Measurements from ENCODE around the gene CFL2. TPM values are rescaled to one million over a fixed set of nuclear protein-coding genes. Genes with fewer than 3 reads are reported as not detected.

Gene CFL2
- total and polyA plus RNA-seq, 2 of the 13 experiments (the other 11 are each of a cell fraction or from before 2014, with no cell fraction given), result 114 to 158 TPM

DNA sequence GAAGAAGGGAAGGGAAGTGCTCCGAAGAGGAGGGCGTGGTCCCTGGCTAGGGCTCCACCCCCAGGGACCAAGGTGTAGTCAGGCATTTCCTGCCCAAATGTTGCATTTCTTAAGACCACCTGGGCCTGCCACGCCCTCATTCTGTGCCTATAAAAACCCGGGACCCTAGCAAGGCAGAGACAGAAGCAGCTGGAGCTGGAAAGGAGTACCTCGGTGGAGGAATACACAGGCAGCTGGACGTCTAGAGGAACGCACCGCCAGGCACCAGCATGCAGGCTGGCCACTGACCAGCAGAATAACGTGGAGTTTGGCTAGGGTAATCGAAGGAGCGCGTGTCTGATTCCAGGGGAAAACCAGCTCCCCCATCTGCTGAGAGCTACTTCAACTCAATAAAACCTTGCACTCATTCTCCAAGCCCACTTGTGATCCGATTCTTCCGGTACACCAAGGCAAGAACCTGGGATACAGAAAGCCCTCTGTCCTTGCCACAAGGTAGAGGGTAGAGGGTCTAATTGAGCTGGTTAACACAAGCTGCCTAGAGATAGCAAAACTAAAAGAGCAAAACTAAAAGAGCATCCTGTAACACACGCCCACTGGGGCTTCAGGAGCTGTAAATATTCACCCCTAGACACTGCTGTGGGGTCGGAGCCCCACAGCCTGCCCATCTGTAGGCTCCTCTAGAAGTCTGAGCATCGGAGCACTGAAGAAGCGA, 21.0 kb downstream of the CFL2 start (continued):
- TF ChIP-seq PCBP2 (optimal IDR thresholded peaks at IDR 0.05; ENCODE audit: low read depth, low read length, poor library complexity, severe bottlenecking) (no peak), SMARCC2 (IDR thresholded peaks at IDR 0.05) (no peak), TP53 (CRISPR knock-in tag; conservative IDR thresholded peaks at IDR 0.05) (no peak), KLF16 (CRISPR knock-in tag; IDR thresholded peaks at IDR 0.05) (peak in 1 of 2 experiments; percentile 77; a peak in 3 of 4 replicates), SIX1 (CRISPR knock-in tag; IDR thresholded peaks at IDR 0.05; ENCODE audit: borderline replicate concordance) (0 out of 2 replicates have a peak, but pooled peaks have one; percentile 17), ETV5 (CRISPR knock-in tag; IDR thresholded peaks at IDR 0.05; ENCODE audit: borderline replicate concordance) (peak; percentile 0; the same call in 1 of the 2 replicates), ZNF720 (CRISPR knock-in tag; IDR thresholded peaks at IDR 0.05) (0 out of 2 replicates have a peak, but pooled peaks have one; percentile 45), REL (CRISPR knock-in tag; conservative IDR thresholded peaks at IDR 0.05) (no peak), FOSL2 (CRISPR knock-in tag; IDR thresholded peaks at IDR 0.05) (0 out of 2 replicates have a peak, but pooled peaks have one; percentile 30), ZNF878 (CRISPR knock-in tag; IDR thresholded peaks at IDR 0.05) (no peak), FOXO1 (CRISPR knock-in tag; IDR thresholded peaks at IDR 0.05) (peak; percentile 46), ZNF746 (CRISPR knock-in tag; IDR thresholded peaks at IDR 0.05) (no peak; the same call in 1 of the 2 replicates), YEATS2 (CRISPR knock-in tag; IDR thresholded peaks at IDR 0.05; ENCODE audit: borderline replicate concordance) (peak; percentile 32; the same call in 1 of the 2 replicates), ZNF552 (CRISPR knock-in tag; IDR thresholded peaks at IDR 0.05; ENCODE audit: borderline replicate concordance) (no peak), KDM6A (CRISPR knock-in tag; IDR thresholded peaks at IDR 0.05; ENCODE audit: low read depth) (no peak), KDM3A (CRISPR knock-in tag; IDR thresholded peaks at IDR 0.05; ENCODE audit: low read depth) (peak; percentile 80; the same call in 1 of the 2 replicates), ZNF775 (CRISPR knock-in tag; IDR thresholded peaks at IDR 0.05; ENCODE audit: borderline replicate concordance) (no peak), ZNF839 (CRISPR knock-in tag; IDR thresholded peaks at IDR 0.05; ENCODE audit: borderline replicate concordance) (peak; percentile 95; the same call in 1 of the 2 replicates), ZEB1 (IDR thresholded peaks at IDR 0.05; ENCODE audit: insufficient replicate concordance, low read depth) (no peak), MEF2D (CRISPR knock-in tag; IDR thresholded peaks at IDR 0.05) (no peak), YEATS4 (CRISPR knock-in tag; IDR thresholded peaks at IDR 0.05; ENCODE audit: borderline replicate concordance) (peak; percentile 70; the same call in 1 of the 2 replicates), SP5 (CRISPR knock-in tag; IDR thresholded peaks at IDR 0.05; ENCODE audit: borderline replicate concordance, low read depth) (peak; percentile 92), ZNF850 (CRISPR knock-in tag; conservative IDR thresholded peaks at IDR 0.05) (no peak)
- TF ChIP-seq, protein P1, sequence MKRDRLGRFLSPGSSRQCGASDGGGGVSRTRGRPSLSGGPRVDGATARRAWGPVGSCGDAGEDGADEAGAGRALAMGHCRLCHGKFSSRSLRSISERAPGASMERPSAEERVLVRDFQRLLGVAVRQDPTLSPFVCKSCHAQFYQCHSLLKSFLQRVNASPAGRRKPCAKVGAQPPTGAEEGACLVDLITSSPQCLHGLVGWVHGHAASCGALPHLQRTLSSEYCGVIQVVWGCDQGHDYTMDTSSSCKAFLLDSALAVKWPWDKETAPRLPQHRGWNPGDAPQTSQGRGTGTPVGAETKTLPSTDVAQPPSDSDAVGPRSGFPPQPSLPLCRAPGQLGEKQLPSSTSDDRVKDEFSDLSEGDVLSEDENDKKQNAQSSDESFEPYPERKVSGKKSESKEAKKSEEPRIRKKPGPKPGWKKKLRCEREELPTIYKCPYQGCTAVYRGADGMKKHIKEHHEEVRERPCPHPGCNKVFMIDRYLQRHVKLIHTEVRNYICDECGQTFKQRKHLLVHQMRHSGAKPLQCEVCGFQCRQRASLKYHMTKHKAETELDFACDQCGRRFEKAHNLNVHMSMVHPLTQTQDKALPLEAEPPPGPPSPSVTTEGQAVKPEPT (CRISPR knock-in tag; IDR thresholded peaks at IDR 0.05; ENCODE audit: low read depth), result 0 out of 2 replicates have a peak, but pooled peaks have one; percentile 31
- TF ChIP-seq, protein P2, sequence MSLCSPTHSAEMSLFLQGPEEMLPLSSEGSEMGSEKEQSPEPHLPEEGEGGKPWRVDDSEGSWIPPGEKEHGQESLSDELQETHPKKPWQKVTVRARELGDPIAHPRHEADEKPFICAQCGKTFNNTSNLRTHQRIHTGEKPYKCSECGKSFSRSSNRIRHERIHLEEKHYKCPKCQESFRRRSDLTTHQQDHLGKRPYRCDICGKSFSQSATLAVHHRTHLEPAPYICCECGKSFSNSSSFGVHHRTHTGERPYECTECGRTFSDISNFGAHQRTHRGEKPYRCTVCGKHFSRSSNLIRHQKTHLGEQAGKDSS (CRISPR knock-in tag; IDR thresholded peaks at IDR 0.05; ENCODE audit: borderline replicate concordance, low read depth), result 0 out of 2 replicates have a peak, but pooled peaks have one; percentile 23
- TF ChIP-seq, protein P3, sequence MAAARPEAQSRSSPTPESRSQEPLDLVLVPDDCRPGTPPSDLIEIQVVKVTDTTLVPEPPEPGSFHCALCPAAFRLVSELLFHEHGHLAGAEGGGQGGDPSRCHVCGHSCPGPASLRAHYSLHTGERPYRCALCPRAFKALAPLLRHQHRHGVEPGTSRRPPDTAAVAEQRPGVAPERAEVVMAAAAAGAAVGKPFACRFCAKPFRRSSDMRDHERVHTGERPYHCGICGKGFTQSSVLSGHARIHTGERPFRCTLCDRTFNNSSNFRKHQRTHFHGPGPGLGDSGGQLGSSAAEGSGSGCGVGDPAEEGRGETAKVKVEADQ (CRISPR knock-in tag; IDR thresholded peaks at IDR 0.05; ENCODE audit: borderline replicate concordance), result peak; percentile 93

Measured in HepG2 (cell line).